GM13977 (cell line): Measurements from ENCODE around the gene GNG4.
"Not testable (repeated sequence)": the region's sequence is repeated elsewhere in the genome, so short reads cannot be mapped to it uniquely, and the experiment has no call there.

Source experiments
- DNase-seq: peaks from one replicate; pipeline ENCODE4 v3.0.0; 2012; ENCODE audit warnings: low spot score
- CTCF ChIP-seq: IDR thresholded peaks from 2 replicates; pipeline ENCODE4 v1.5.1; 2012; ENCODE audit warnings: mild to moderate bottlenecking, control low read depth; ENCODE audit not compliant: insufficient read depth; ENCODE audit errors: extremely low read depth, missing control alignments
- in situ Hi-C: fragments of 300-500 bp; cut with MboI; formaldehyde crosslinking; loops from one replicate; pipeline ENCODE4 v1.12.0; 2022; ENCODE audit warnings: low sequenced_read_pairs, low pct_unique_long_range_greater_than_20kb, mixed read lengths, inconsistent platforms; ENCODE audit not compliant: unreplicated experiment

Gene GNG4

GRCh38 chr1:235643837-235644692 lies 5.5 kb downstream of the GNG4 start:
- TF ChIP-seq CTCF: no peak
- DNase-seq: no peak
- in situ Hi-C loops: no loop called here

GRCh38 chr1:235642943-235643371 lies 6.6 kb downstream of the GNG4 start:
- DNase-seq: no peak
- in situ Hi-C loops: no loop called here
- TF ChIP-seq CTCF: no peak

GRCh38 chr1:235642011-235642942 lies 7.3 kb downstream of the GNG4 start:
- peak; percentile 69 for DNase-seq
- in situ Hi-C loops: no loop called here
- TF ChIP-seq CTCF: no peak

- no peak for DNase-seq
- in situ Hi-C loops: no loop called here
- TF ChIP-seq CTCF: no peak
Observed at GRCh38 chr1:235640580-235640979, 9.0 kb downstream of the GNG4 start.

GRCh38 chr1:235639226-235640205 lies 10.1 kb downstream of the GNG4 start:
- TF ChIP-seq CTCF: no peak
- no peak for DNase-seq
- in situ Hi-C loops: no loop called here

- DNase-seq, in situ Hi-C loops: not testable (repeated sequence)
Observed at GRCh38 chr1:235638612-235639011, 11.0 kb downstream of the GNG4 start.
